NCI-H524 (cell line): Measurements from ENCODE around the gene SGK1.
"Not testable (repeated sequence)": the region's sequence is repeated elsewhere in the genome, so short reads cannot be mapped to it uniquely, and the experiment has no call there.

Experiments
- DNase-seq, 2 experiments: peaks; one replicate each; lab custom pipeline; 2025; lab: John Stamatoyannopoulos, UW

SGK1 gene

DNA sequence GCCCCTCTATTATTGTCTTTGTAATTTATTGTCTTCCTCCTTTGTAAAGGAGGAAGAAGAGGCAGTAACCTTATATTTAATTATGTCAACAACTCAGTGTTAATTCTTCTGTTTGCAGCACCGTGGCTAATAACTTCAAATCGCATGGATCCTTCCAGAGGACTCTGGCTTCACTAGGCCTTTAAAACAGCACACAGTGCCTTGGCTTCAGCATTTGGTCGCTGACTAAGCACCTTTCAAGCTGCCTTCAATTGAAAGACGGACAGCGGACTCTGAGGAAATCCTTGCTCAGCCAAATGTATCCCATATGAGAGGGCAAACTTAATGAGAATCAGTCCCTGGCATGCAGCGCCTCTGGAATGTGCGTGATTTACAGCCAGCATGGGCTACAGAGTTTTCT lies 64.2 kb downstream of the SGK1 start:
- DNase-seq, result no peak

DNA sequence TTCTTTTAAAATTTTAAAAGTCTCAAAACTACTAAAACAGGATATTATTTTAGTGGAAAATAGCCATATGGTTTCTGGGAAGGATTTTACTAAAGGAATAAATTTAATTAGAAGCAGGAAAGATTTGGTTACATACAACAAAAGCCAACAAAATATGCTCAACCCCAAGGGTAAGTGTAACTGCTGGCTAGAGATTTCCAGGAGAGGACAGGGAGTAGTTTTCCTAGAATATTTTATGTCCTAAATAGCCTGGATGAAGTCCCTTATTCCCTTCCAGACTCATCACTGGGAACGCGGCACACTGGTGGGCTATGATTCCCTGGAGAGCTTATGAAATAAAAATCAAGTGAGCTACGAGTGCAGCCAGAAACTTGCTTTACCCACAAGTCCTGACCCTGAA lies 66.6 kb downstream of the SGK1 start:
- no peak for DNase-seq

DNA sequence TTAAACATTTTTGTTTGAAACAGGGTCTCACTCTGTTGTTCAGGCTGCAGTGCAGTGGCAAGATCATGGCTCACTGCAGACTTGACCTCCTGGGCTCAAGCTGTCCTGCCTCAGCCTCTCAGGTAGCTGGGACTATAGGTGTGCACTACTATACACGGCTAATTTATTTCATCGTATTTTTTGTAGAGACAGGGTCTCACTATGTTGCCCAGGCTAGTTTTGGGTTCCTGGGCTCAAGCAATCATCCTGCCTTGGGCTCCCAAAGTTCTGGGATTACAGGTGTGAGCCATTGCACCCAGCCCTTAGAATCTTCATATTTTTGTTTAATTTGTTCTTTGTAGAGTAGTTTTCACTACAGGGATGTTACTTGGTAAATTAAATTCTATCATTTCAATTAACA lies 67.1 kb downstream of the SGK1 start:
- no peak for DNase-seq

DNA sequence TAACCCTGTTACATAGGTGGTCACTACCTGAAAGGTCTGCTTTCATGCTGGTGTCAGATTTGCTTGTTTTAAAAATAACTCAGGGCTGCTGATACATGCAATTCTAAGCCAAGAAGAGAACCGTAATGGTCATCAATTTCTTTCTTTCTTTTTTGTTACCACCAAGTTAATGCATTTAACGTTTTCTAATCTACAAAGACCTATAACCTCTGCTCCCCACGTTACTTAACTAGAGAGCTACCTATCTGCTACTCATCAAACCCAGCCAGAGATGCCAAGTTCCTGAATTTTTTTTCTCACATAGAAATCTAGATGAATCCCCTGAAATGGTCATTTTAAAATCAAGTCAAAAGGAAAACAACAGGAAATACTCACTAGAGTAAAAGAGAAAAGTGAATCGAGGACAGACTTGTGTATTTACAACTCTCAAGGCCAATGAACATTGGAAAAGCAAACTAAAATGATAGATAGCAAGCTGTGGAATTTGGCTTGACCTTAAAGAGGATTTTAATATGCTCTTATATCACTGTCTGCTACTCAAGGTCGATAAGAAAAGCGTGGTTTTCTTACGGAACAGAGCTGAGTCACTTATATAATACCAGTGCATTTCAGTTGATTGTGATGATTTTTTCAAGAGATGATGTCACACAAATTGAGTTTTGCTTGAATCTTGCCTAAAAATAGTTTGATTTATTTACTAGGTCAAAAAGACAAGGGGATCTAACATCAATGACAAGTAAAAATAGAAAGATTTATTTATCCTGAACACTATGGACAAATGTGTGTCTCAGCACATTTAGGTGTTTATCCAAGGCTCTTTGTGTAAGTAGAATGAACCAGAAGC lies 67.9 kb downstream of the SGK1 start:
- DNase-seq, result no peak

DNA sequence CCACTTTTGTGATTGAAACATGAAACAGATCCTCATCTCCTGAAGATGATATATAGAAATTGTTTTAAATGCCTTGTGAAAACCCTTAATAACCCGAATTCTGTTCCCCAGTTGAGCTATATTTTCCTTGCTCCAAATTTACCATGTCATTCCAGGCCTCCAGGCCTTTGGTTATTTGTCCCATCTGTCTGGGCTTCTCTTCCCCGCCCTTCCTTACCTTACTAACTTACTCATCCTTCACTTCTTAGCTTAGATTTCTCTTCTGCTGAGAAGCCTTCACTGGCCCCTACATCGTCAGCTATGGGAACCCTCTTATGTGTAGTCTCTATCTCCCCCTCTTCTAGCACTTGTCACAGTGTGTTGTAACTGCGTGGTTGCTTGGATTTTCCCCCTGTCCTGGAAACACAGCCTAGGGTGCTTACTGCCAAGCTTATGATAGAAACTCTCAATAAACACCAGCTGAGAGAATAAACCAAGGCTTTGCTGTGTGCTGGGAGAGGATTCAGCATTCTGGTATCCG lies 68.6 kb downstream of the SGK1 start:
- DNase-seq, result no peak

DNA sequence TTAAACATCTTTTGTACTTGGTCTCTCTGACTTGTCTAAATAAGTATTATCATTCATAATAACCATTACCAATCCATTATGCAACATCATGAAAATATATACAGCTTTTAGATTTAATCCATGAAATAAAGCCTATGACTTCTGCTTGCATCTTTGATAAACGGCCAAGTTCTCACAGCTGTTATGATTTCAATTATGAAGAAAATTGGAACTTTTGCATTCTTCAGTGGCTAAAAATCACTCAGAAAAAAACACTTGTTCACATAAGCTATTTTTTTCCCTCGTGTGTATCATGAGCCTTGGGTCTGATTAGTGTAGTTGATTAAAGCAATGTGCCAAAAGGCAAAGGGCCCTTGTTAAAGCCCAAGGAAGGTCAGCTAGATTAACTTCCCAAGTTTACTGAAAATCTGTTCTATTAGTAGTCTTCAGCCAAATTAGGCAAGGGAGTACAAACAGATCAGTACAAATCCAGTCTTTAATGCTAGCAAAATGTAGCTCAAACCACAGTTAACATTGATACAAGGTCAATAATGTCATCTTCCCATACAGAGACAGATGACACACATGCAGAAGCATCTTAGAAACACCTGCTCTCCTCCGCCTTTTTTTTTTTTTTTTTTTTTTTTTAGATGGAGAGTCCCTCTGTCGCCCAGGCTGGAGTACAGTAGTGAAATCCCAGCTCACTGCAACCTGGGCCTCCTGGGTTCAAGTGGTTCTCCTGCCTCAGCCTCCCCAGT lies 69.9 kb downstream of the SGK1 start:
- DNase-seq, result no peak

DNA sequence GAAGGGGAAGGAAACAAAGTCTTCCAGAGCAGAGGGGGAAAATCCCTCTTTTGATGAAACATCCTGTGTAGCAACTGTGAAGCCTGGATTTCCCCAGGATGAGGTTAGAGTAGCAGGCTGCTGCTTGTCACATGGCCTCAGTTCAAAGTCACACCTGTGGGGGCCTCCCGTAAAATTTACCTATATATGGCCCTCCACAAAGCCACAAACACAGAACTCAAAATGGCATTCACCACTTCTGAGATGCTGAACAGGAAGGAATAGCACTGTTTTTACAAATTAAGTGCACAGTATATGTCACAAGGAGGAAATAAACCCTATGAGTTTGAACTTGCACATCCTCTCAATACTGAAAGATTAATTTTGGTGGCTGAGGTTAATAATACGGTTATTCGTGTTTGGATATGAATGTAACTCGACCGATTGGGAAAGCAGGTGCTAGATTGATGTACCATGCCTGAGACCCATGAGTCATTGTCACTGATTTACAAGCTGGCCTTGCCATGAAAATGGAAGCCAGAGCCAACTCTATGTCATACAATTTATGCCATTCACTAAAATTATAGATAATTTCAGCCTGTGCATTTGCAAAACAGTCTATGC lies 70.6 kb downstream of the SGK1 start:
- DNase-seq, result no peak

DNA sequence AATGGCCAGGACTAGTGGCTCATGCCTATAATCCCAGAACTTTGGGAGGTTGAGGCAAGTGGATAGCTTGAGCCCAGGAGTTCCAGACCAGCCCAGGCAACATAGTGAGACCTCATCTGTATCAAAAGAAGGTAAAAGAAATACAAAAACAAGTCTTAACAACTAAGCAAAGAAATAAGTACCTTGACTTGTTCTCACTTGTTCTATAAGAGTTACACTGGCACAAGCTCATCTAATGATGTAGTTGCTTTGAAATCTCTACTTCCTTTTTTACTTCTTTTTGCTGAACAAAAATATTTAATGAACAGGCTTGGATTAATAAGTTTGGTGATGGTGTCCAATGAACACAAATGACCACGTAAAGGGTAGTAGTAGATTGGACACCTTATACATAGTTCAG lies 72.2 kb downstream of the SGK1 start:
- no peak for DNase-seq

DNA sequence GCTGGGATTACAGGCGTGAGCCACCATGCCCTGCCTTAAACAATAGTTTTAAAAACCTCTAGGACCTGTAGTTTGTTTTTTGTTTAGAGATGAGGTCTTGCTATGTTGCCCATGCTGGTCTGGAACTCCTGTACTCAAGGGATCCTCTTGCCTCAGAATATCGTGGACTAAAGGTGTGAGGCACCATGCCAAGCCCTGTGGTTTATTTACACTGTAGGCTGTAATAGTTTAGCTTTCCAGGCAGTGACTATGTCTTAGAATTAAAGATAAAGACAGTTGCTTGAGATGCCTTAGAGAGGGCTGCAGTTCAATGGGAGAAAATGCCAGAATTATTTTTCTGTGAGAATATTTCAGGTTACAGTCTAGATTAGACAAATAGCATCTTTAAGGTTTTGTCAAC lies 72.9 kb downstream of the SGK1 start:
- DNase-seq, result no peak

DNA sequence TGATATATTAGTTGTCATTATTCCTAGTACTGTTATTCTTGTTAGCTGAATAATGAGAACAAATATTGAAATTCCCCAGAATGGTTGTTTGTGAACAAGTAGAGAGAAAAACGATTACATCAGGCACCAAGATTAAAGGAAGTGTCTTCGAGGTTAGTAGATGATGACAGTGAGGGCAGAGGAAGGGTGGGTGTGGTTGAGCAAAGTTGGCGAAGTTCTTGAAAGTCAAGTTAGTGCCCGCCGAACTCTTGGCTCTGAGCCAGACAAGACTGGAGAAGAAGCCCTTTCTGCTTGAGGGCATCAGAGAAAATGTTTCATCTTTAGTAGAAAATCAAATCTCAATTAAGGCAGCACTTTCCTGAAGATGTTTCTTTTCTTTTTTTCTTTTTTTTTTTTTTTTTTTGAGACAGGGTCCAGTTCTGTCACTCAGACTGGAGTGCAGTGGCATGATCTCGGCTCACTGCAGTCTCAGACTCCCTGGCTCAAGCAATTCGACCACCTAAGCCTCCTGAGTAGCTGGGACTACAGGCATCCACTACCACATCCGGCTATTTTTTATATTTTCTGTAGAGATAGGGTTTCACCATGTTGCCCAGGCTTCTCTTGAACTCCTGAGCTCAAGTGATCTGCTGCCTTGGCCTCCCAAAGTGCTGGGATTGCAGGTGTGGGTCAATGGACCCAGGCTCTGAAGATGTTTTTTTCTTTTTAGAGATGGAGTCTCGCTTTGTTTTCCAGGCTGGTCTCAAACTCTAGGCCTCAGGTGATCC lies 77.1 kb downstream of the SGK1 start:
- DNase-seq, result no peak

DNA sequence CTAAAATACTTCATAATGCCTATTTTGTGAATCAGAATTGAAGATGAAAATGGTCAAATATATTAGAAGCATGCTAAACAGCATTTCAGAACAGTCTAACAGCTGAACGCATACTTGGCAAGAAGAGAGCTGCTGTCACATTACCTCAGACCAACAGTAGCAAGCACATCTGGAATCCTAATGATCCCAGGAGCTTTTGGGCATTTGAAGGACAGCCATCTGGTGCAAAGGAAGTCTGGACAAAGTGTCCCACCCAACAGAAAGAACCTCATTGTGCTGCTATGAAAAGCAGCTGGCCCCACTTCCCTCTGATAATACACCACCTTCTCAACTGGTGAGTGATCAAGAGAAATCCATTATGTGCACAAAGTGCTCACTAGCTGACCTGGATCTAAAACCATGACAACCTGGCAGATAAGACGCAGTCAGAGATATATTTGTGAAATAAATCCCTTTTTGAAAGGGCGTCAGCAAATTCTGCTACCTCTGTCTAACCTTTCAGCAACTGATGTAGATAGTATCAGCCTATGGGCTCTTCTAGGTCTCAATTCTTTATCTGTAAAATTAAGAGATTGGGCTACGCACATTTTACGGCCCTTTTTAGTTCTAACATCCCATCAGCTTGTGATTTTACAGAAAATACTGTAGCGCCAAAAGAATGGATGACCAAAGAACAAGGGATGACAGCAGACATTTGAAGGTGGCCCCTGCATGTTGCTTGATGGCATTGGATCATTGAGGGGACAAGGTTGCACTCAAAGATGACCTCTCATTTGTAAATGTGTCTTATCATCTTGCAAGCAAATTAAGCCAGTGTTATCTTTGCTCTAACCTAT lies 78.7 kb downstream of the SGK1 start:
- peak; percentile 86 to 95 for DNase-seq

DNA sequence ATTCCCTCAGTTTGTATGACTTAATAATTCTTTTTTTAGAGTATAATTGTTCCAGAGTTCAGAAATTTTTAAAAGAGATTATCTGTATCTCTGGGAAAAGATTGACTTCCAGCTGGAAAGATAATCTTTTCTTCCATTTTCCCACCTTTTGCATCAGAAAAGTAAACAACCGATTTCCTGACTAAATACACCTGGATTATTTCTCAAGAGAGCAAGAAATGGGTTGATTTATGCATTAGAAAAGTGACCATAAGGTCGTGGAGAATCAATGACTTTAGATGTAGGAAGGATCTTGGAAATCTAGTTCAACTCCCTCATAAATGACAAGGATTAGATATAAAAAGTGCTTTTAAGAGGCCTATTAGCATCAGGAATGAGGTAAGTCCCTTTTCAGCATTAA lies 79.9 kb downstream of the SGK1 start:
- DNase-seq, result peak; percentile 86 to 94

DNA sequence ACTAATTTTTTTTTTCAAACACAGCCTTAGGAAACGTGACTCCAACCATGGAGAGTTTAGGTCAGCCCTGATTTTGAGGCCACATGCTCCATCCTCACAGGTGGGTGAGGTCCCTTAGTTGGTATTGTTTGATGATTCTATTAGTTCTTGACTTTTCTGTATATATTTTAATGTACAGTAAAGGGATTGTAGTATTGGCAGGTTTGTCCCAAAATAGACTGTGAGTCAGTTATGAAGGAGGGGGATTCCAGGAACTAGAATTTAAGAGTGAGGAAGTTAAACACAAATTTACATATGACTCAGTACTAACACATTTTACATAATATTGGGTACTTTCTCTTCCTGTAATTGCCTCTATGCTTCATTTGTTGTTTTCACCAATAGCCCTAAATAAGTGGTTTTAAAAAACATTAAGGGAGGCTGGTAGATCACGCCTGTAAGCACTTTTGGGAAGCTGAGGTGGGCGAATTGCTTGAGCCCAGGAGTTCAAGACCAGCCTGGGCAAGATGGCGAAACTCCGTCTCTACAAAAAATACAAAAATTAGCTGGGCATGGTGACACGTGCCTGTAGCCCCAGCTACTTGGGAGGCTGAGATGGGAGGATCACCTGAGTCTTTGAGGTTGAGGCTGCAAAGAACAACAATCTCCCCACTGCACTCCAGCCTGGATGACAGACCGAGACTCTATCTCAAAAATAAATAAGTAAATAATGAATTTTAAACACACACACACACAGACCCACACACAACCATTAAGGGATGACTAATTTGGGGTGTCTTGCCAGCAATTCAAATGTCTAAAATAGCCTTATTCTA lies 81.8 kb downstream of the SGK1 start:
- no peak for DNase-seq

DNA sequence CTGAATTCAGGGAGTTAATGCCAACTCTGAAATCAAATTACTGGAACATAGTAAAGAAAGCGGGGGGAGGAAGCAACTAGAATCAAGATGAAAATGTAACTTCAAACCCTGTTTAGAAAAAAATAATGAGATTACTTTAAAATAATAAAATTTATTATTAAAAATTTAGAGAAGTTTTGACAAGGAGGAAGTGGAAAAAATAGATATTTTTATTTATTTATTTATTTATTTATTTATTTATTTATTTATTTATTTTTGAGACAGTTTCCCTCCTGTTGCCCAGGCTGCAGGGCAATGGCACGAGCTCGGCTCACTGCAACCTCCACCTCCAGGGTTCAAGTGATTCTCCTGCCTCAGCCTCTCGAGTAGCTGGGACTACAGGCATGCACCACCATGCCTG lies 82.6 kb downstream of the SGK1 start:
- DNase-seq, result not testable (repeated sequence)

DNA sequence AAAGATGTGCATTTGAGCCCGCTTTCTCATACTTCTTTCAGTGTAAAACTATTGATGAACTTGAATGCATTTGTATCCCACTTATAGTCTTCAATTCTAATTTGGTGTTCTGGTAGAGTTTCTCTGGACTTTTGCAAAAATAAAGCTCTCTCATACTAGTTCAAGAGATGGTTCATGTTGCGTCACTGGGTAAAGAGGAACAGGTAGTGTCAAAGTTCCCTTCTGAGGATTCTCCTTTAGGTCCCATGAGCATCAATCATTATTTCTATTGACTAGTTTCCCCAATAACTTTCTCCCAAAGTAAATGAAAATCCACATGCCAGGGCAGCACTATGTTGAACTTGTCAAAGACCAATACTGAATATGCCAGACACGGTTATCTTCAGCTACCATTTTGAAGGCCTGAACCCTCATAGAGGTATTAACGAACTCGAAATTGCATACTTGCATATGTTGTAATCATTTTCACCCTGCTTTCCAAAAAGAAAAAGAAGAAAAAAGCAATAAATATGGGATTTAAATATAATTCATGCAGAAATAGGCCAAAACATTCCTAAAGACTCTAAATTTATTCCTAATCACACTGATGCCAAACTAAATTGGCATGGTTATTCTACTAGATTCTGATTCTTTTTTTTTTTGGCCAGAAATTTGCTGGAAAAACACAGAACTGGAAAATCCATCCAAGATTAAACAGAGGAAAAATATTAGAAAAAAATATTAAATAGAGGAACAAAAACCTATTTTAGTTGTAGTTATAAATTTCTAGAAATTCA lies 84.5 kb downstream of the SGK1 start:
- DNase-seq, result no peak

DNA sequence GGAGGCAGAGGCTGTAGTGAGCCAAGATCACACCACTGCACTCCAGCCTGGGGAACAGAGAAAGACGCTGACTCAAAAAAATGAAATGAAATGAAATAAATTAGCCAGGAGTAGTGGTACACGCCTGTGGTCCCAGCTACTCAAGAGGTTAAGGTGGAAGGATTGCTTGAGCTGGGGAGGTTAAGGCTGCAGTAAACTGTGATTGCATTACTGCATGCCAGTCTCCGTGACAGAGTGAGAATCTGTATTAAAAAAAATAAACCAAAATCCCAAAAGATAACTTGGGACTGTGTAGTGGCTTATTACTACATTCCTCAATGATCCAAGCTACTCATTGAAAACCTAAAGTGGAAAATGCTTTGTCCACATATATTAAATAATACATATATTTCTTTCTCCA lies 87.0 kb downstream of the SGK1 start:
- DNase-seq, result no peak

DNA sequence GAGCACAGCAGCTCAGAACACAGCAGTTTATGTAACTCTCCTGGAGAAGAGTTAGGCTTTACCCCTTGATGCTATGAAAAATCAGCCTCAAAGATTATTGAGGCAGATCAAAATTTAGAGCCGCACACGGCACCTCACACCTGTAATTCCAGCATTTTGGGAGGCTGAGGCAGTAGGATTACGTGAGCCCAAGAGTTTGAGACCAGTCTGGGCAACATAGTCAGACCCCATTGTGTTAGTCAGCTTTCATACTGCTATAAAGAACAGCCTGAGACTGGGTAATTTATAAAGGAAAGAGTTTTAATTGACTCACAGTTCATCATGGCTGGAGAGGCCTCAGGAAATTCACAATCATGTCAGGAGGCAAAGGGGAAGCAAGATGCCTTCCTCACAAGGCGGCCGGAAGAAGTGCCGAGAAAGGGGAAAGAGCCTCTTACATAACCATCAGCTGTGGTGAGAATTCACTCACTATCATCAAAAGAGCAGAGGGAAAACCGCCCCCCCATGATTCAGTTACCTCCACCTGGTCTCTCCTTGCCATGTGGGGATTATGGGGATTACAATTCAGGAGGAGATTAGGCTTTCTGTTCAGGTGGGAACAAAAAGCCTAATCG lies 87.7 kb downstream of the SGK1 start:
- peak; percentile 86 to 90 for DNase-seq

DNA sequence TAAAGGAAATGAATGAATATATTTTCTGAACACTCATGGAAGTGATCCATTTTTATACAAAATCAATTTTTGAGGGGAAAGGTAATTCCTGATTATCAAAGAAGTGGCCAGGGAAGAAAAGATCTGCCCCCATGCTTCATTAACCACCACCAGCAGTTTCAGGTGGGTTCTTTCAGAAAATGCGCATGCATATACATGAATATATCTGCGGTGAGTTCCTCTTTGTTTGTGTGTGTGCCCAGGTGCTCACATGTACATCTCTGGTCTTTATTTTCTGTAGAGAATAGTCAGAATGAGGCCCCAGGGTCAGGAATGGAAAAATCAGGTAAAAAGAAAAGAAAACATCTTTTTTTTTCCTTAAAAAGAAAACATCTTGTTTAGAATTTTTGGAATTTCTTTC lies 88.4 kb downstream of the SGK1 start:
- DNase-seq, result no peak

DNA sequence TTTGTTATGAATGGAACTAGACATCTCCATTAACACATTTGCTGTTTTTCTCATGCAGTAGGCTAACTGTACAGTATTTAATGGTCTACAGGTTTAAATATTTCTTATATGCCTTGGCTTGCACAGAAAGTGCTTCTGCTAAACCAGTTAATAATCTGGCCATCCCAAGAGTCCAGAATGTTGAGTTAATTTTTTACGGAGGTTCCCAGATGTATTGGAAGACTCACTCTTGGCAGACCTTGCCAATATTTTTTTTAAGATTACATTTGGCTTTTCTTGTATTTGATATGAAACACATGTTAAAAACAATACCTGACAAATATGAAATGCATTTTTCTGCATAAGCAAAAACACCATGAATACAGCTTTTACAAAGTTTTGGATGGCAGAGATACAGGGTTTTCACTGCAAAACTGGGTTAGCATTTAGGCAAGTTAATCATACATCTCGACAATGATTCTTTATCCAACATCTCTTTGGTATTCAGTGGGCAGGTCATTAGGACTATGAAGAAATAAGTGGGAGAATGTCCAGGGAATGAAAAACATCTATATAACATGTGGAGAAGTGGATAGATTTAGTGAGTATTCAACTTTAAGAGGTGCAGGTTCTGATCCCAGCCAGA lies 94.0 kb downstream of the SGK1 start:
- no peak for DNase-seq
